Endothelial cell (in vitro differentiated cells): ENCODE measurements around the gene IPO4. TPM values are rescaled to one million over a fixed set of nuclear protein-coding genes. Genes with fewer than 3 reads are reported as not detected.
A peak's percentile ranks its signal among the peaks of the same experiment; 100 is the strongest.

Experiments
- DNase-seq: peaks from one replicate; pipeline ENCODE4 v3.0.0; 2021; ENCODE audit warnings: low spot score
- H3K27ac Mint-ChIP-seq: one replicate; pipeline ENCODE4 v1.8.0; 2021; ENCODE audit warnings: mixed read lengths, inconsistent platforms; ENCODE audit not compliant: unreplicated experiment
- H3K27me3 Mint-ChIP-seq: one replicate; pipeline ENCODE4 v1.8.0; 2021; ENCODE audit warnings: mild to moderate bottlenecking, moderate library complexity, mixed read lengths, inconsistent platforms; ENCODE audit not compliant: unreplicated experiment
- H3K36me3 Mint-ChIP-seq: one replicate; pipeline ENCODE4 v1.8.0; 2021; ENCODE audit warnings: mild to moderate bottlenecking, low read depth, mixed read lengths, inconsistent platforms; ENCODE audit not compliant: unreplicated experiment
- H3K4me1 Mint-ChIP-seq: one replicate; pipeline ENCODE4 v1.8.0; 2021; ENCODE audit warnings: mild to moderate bottlenecking, mixed read lengths, inconsistent platforms; ENCODE audit not compliant: unreplicated experiment
- H3K4me3 Mint-ChIP-seq: one replicate; pipeline ENCODE4 v1.8.0; 2021; ENCODE audit warnings: mild to moderate bottlenecking, mixed read lengths, inconsistent platforms; ENCODE audit not compliant: unreplicated experiment
- H3K9me3 Mint-ChIP-seq: one replicate; pipeline ENCODE4 v1.8.0; 2021; ENCODE audit warnings: mixed read lengths, inconsistent platforms; ENCODE audit not compliant: unreplicated experiment
- total RNA-seq: library from RNA; stranded (reverse); fragmentation: NEBNext Ultra II Directional; extraction: Animal tissue kit (Norgen Biotek cat#: 25700); gene quantifications from one replicate; pipeline ENCODE4 v1.2.1, GENCODE V29; 2021; ENCODE audit not compliant: unreplicated experiment
- TF ChIP-seq, protein P1 (sequence below): fragments of 200-600 bp; sonication (generic); IDR thresholded peaks from one replicate; pipeline ENCODE4 v1.5.0; 2021; ENCODE audit warnings: antibody characterized with exemption; ENCODE audit not compliant: unreplicated experiment

The IPO4 gene
- total RNA-seq, 1 donor from 2014 or later: 29.0 TPM

DNA sequence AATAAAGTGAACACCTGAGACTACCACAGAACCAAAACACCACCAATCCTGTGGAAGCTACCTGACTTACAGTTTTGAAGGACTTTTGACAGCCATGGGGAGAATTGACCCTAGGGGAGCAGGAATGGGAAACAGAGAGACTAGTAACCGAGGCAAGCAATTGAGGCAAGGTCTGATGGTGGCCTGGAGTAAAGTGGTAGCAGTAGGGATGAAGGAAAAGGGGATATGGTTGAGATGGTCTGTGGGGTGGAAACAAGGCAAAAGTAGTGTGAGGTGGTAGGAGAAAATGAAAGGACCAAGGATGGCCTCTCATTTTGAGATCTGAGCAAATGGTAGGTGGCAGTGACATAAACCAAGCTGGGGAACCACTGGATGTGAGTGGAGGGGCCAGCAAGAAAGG lies 31.8 kb downstream of the IPO4 start:
- no peak for DNase-seq
- Mint-ChIP-seq H3K27ac (peak overlapping the region; percentile 22), H3K9me3 (no peaks in the 10 kb centered on the region), H3K27me3 (peaks cover 12% of the 10 kb centered on the region), H3K4me3 (peak overlapping the region; percentile 26), H3K36me3 (peaks cover 36% of the 10 kb centered on the region), H3K4me1 (peaks cover 21% of the 10 kb centered on the region)
- TF ChIP-seq, protein P1, sequence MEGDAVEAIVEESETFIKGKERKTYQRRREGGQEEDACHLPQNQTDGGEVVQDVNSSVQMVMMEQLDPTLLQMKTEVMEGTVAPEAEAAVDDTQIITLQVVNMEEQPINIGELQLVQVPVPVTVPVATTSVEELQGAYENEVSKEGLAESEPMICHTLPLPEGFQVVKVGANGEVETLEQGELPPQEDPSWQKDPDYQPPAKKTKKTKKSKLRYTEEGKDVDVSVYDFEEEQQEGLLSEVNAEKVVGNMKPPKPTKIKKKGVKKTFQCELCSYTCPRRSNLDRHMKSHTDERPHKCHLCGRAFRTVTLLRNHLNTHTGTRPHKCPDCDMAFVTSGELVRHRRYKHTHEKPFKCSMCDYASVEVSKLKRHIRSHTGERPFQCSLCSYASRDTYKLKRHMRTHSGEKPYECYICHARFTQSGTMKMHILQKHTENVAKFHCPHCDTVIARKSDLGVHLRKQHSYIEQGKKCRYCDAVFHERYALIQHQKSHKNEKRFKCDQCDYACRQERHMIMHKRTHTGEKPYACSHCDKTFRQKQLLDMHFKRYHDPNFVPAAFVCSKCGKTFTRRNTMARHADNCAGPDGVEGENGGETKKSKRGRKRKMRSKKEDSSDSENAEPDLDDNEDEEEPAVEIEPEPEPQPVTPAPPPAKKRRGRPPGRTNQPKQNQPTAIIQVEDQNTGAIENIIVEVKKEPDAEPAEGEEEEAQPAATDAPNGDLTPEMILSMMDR: no peak

DNA sequence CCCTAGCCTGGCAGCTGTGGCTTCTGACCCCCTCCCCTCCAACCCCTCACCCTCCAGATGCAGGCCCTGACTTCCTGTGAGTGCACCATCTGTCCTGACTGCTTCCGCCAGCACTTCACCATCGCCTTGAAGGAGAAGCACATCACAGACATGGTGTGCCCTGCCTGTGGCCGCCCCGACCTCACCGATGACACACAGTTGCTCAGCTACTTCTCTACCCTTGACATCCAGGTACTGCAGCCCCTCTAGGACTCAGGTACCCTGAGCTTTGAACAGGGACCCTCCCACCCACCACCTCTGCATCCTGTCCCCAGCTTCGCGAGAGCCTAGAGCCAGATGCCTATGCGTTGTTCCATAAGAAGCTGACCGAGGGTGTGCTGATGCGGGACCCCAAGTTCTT lies 33.5 kb downstream of the IPO4 start:
- peaks cover 23% of the 10 kb centered on the region for H3K4me1 Mint-ChIP-seq
- H3K9me3 Mint-ChIP-seq: no peaks in the 10 kb centered on the region
- peaks cover 45% of the 10 kb centered on the region for H3K36me3 Mint-ChIP-seq
- H3K4me3 Mint-ChIP-seq: peak overlapping the region; percentile 26
- H3K27ac Mint-ChIP-seq: peak overlapping the region; percentile 12
- peaks cover 9% of the 10 kb centered on the region for H3K27me3 Mint-ChIP-seq
- DNase-seq: no peak
- TF ChIP-seq, protein P1: no peak

DNA sequence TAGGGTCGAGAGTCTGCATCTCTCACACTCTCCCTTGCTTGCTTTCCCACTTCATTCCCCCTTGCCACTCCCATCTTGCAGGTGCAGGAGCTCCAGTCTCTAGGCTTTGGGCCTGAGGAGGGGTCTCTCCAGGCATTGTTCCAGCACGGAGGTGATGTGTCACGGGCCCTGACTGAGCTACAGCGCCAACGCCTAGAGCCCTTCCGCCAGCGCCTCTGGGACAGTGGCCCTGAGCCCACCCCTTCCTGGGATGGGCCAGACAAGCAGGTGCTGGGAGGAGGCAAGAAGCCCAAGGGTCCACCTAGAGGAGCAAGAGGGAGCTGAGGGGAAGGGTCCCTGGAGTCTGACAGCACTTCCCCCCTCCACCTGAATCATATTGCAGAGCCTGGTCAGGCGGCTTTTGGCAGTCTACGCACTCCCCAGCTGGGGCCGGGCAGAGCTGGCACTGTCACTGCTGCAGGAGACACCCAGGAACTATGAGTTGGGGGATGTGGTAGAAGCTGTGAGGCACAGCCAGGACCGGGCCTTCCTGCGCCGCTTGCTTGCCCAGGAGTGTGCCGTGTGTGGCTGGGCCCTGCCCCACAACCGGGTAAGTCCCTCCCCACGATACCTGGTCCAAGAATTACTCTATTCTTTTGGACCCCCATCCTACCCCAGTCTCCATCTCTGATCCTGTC lies 37.1 kb downstream of the IPO4 start:
- TF ChIP-seq, protein P1: no peak
- no peak for DNase-seq
- peaks cover 35% of the 10 kb centered on the region for H3K4me1 Mint-ChIP-seq
- H3K27me3 Mint-ChIP-seq: peaks cover 14% of the 10 kb centered on the region
- peaks cover 35% of the 10 kb centered on the region for H3K36me3 Mint-ChIP-seq
- no peak overlapping the region for H3K4me3 Mint-ChIP-seq
- no peaks in the 10 kb centered on the region for H3K9me3 Mint-ChIP-seq
- no peak overlapping the region for H3K27ac Mint-ChIP-seq

DNA sequence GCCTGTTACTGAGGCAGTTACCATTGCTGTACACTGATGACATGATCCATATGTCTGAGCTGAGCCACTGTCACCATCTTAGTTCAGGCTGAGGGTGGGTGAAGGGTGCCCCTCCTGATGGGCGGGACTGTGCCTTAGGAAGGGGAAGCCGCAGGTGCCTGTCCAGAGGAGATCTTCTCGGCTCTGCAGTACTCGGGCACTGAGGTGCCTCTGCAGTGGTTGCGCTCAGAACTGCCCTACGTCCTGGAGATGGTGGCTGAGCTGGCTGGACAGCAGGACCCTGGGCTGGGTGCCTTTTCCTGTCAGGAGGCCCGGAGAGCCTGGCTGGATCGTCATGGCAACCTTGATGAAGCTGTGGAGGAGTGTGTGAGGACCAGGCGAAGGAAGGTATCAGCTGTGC lies 37.6 kb downstream of the IPO4 start:
- TF ChIP-seq, protein P1: no peak
- Mint-ChIP-seq H3K4me1 (peaks cover 36% of the 10 kb centered on the region), H3K36me3 (peaks cover 36% of the 10 kb centered on the region), H3K27me3 (peaks cover 14% of the 10 kb centered on the region), H3K9me3 (no peaks in the 10 kb centered on the region), H3K4me3 (peak overlapping the region; percentile 37), H3K27ac (no peak overlapping the region)
- DNase-seq: no peak

DNA sequence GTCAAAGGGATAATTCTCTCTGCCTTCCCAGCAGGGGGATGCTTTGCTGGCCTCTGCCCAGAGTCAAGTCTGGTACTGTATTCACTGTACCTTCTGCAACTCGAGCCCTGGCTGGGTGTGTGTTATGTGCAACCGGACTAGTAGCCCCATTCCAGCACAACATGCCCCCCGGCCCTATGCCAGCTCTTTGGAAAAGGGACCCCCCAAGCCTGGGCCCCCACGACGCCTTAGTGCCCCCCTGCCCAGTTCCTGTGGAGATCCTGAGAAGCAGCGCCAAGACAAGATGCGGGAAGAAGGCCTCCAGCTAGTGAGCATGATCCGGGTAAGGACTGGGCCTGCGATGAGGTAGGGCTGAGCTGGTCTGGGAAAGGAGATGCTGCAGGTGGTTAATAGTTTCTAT lies 38.0 kb downstream of the IPO4 start:
- Mint-ChIP-seq H3K9me3 (no peaks in the 10 kb centered on the region), H3K36me3 (peaks cover 35% of the 10 kb centered on the region), H3K4me1 (peaks cover 36% of the 10 kb centered on the region), H3K4me3 (peak overlapping the region; percentile 23), H3K27ac (no peak overlapping the region), H3K27me3 (peaks cover 18% of the 10 kb centered on the region)
- TF ChIP-seq, protein P1: no peak
- DNase-seq: no peak
